GM23338 (cell line): Measurements from ENCODE around the gene GRIA3.

Experiments
- CTCF ChIP-seq, 2 experiments: fragments of 200-600 bp in 1 of 2; sonication (generic) in 1 of 2; conservative IDR thresholded peaks; 2 replicates each; pipeline versions ENCODE4 v1.5.1 to v1.6.1; 2016 to 2017; ENCODE audit warnings: antibody characterized with exemption in 2 of 2, low read depth in 2 of 2, mild to moderate bottlenecking in 2 of 2, moderate library complexity in 1 of 2
- EZH2 ChIP-seq: fragments of 200-600 bp; sonication (generic); IDR thresholded peaks from one replicate; pipeline ENCODE4 v1.8.0; 2017; ENCODE audit warnings: antibody characterized with exemption, mild to moderate bottlenecking, low read depth; ENCODE audit not compliant: unreplicated experiment
- EZH2phosphoT487 ChIP-seq: fragments of 200-600 bp; sonication (generic); IDR thresholded peaks from one replicate; pipeline ENCODE4 v1.8.1; 2018; ENCODE audit warnings: antibody characterized with exemption; ENCODE audit not compliant: unreplicated experiment
- POLR2AphosphoS5 ChIP-seq: IDR thresholded peaks from 2 replicates; pipeline ENCODE4 v1.6.1; 2016; ENCODE audit warnings: antibody characterized with exemption, low read depth
- REST ChIP-seq: IDR thresholded peaks from one replicate; pipeline ENCODE4 v1.6.1; 2018; ENCODE audit warnings: antibody characterized with exemption; ENCODE audit not compliant: unreplicated experiment

DNA sequence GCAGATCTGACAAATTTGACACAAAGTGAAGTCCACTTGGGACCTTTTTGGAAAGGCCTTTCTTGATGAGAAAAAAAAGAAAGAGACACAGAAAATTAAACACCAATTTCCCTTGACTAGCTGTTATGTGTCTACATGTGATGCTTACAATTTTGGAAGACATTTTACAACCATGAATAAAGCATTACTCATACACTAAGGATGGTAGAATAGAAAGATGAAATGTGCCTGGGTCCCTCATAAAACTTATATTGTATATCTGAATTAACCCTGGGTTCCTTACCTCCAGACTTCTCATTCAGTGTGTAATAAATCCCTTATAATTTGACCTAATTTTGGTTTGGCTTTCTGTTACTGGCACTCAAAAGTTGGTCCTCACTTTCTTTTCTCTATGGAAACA is 16.5 kb upstream of the GRIA3 start:
- no peak for TF ChIP-seq CTCF (conservative IDR thresholded peaks at IDR 0.05; ENCODE audit: low read depth in 2 of 2)
- TF ChIP-seq POLR2AphosphoS5 = no peak
- TF ChIP-seq EZH2 = no peak
- no peak for TF ChIP-seq REST
- TF ChIP-seq EZH2phosphoT487 = no peak
